Spleen (tissue), 7 donors: Measurements from ENCODE around the gene ABCA8.

ENCODE experiments used
- POLR2A ChIP-seq, 3 donors: fragments of 450-650 bp; IDR thresholded peaks; one replicate each; pipeline ENCODE4 v1.5.1; 2017; ENCODE audit warnings: antibody characterized with exemption in 3 of 3, mild to moderate bottlenecking in 1 of 3
- POLR2AphosphoS5 ChIP-seq, 3 donors: sonication (generic); formaldehyde crosslinking; IDR thresholded peaks; one replicate each; pipeline ENCODE4 v1.5.1; 2017; ENCODE audit warnings: antibody characterized with exemption in 3 of 3
- TF ChIP-seq, protein P1 (sequence below), 11 experiments: fragments of 200-600 bp in 7 of 11; fragments of 450-650 bp in 4 of 11; sonication (generic) in 4 of 11; IDR thresholded peaks in 8 of 11; conservative IDR thresholded peaks in 3 of 11; 1 replicate in 7 of 11; 2 replicates in 4 of 11; pipeline versions ENCODE4 v1.4.0 to v1.8.0; 2016 to 2021; ENCODE audit warnings: antibody characterized with exemption in 11 of 11, inconsistent platforms in 4 of 11, mild to moderate bottlenecking in 1 of 11
- donor health status: DM: no; HTN: no; CAD: no; lungs with moderate emphysema.
- donor health status: DM: no; HTN: no; CAD: no.
- donor health status: DM: no; HTN: no; CAD: no.

DNA sequence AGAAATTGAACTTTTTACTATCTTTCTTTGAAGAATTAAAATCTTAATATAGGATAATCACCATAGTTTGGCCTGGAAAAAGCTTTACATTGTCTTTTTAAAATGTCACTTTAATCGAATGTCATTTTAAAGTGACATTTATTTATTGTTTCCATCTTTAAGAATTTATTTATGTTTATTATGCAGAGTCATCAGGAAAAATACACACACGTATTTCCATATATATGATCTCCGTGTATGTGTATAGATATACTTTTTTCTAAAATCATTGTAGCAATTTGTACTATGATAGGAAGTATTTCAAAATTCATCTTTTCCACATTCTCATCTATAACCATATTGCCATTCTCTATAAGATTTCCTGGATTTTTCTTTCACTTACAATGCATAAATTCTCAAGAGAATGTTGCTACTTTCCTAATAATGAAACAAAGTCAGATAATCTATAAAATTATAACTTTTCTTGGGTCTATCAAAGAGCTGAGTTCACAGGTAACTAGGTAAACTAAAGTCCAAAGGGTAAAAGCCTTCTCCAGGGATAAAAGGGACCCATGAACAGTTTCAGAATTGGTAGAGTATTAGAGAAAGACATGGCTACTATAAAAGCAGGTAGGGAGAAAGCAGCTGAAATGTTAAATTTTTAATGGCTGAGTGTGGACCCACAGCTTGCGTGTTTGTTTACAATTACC, 11.9 kb downstream of the ABCA8 start:
- TF ChIP-seq POLR2AphosphoS5 (IDR thresholded peaks at IDR 0.05) (no peak), POLR2A (IDR thresholded peaks at IDR 0.05) (no peak)
- TF ChIP-seq, protein P1, sequence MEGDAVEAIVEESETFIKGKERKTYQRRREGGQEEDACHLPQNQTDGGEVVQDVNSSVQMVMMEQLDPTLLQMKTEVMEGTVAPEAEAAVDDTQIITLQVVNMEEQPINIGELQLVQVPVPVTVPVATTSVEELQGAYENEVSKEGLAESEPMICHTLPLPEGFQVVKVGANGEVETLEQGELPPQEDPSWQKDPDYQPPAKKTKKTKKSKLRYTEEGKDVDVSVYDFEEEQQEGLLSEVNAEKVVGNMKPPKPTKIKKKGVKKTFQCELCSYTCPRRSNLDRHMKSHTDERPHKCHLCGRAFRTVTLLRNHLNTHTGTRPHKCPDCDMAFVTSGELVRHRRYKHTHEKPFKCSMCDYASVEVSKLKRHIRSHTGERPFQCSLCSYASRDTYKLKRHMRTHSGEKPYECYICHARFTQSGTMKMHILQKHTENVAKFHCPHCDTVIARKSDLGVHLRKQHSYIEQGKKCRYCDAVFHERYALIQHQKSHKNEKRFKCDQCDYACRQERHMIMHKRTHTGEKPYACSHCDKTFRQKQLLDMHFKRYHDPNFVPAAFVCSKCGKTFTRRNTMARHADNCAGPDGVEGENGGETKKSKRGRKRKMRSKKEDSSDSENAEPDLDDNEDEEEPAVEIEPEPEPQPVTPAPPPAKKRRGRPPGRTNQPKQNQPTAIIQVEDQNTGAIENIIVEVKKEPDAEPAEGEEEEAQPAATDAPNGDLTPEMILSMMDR (IDR thresholded peaks at IDR 0.05 in 8 of 11, conservative IDR thresholded peaks at IDR 0.05 in 3 of 11) = no peak
